Chondrocyte (in vitro differentiated cells): ENCODE measurements around the gene GRM8. TPM values are rescaled to one million over a fixed set of nuclear protein-coding genes. Genes with fewer than 3 reads are reported as not detected.

Source experiments
- DNase-seq: peaks from one replicate; pipeline ENCODE4 v3.0.0; 2021; ENCODE audit warnings: mixed read lengths, low spot score
- H3K27ac Mint-ChIP-seq: one replicate; pipeline ENCODE4 v1.8.0; 2021; ENCODE audit warnings: mild to moderate bottlenecking, moderate library complexity, mixed read lengths; ENCODE audit not compliant: unreplicated experiment
- H3K27me3 Mint-ChIP-seq: 2 replicates; pipeline ENCODE4 v1.8.0; 2021; ENCODE audit warnings: low read depth, mixed read lengths
- H3K36me3 Mint-ChIP-seq: 2 replicates; pipeline ENCODE4 v1.8.0; 2021; ENCODE audit warnings: low read depth, mixed read lengths
- H3K4me1 Mint-ChIP-seq: 2 replicates; pipeline ENCODE4 v1.8.0; 2021; ENCODE audit warnings: low read depth, mild to moderate bottlenecking, mixed read lengths
- H3K4me3 Mint-ChIP-seq: one replicate; pipeline ENCODE4 v1.8.0; 2021; ENCODE audit warnings: mild to moderate bottlenecking, moderate library complexity, mixed read lengths; ENCODE audit not compliant: unreplicated experiment
- H3K9me3 Mint-ChIP-seq: 2 replicates; pipeline ENCODE4 v1.8.0; 2021; ENCODE audit warnings: low read depth, mixed read lengths
- total RNA-seq: library from RNA; stranded (reverse); gene quantifications from 3 replicates; pipeline ENCODE4 v1.2.1, GENCODE V29; 2021
- TF ChIP-seq, protein P1 (sequence below): fragments of 200-600 bp; sonication (generic); IDR thresholded peaks from 2 replicates; pipeline ENCODE4 v1.5.0; 2021; ENCODE audit warnings: antibody characterized with exemption, mild to moderate bottlenecking, moderate library complexity

The GRM8 gene
- total RNA-seq, 1 donor from 2014 or later: not detected

- no peak overlapping the region for H3K4me3 Mint-ChIP-seq
- TF ChIP-seq, protein P1, sequence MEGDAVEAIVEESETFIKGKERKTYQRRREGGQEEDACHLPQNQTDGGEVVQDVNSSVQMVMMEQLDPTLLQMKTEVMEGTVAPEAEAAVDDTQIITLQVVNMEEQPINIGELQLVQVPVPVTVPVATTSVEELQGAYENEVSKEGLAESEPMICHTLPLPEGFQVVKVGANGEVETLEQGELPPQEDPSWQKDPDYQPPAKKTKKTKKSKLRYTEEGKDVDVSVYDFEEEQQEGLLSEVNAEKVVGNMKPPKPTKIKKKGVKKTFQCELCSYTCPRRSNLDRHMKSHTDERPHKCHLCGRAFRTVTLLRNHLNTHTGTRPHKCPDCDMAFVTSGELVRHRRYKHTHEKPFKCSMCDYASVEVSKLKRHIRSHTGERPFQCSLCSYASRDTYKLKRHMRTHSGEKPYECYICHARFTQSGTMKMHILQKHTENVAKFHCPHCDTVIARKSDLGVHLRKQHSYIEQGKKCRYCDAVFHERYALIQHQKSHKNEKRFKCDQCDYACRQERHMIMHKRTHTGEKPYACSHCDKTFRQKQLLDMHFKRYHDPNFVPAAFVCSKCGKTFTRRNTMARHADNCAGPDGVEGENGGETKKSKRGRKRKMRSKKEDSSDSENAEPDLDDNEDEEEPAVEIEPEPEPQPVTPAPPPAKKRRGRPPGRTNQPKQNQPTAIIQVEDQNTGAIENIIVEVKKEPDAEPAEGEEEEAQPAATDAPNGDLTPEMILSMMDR: no peak
- H3K36me3 Mint-ChIP-seq: no peaks in the 10 kb centered on the region
- no peak overlapping the region for H3K27ac Mint-ChIP-seq
- no peak for DNase-seq
- no peaks in the 10 kb centered on the region for H3K27me3 Mint-ChIP-seq
- no peaks in the 10 kb centered on the region for H3K9me3 Mint-ChIP-seq
- no peaks in the 10 kb centered on the region for H3K4me1 Mint-ChIP-seq
Observed at GRCh38 chr7:126988022-126988421, 264.7 kb downstream of the GRM8 start.

GRCh38 chr7:126979722-126980121 lies 273.0 kb downstream of the GRM8 start:
- Mint-ChIP-seq H3K27ac (no peak overlapping the region), H3K36me3 (no peaks in the 10 kb centered on the region), H3K9me3 (no peaks in the 10 kb centered on the region), H3K4me3 (no peak overlapping the region), H3K4me1 (no peaks in the 10 kb centered on the region), H3K27me3 (no peaks in the 10 kb centered on the region)
- TF ChIP-seq, protein P1: no peak
- no peak for DNase-seq

DNA sequence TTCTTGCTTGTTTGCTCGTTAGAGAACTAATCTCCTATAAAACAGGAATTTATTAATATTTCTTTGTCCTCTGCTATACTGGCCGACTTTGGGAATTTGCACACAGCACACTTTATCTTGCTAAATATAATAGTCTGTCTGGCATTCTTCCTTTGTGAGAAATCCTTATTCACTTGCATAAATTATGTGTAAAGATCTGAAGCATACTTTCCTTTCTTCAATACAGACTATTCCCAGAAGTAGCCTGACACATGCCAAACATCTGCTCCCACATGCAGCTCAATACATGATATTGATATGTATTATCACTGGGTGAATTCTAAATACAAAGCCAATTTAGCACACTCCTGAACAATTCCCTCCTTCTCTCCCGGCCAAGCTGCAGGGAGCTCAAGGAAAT lies 273.9 kb downstream of the GRM8 start:
- no peak for DNase-seq
- H3K36me3 Mint-ChIP-seq: no peaks in the 10 kb centered on the region
- H3K4me1 Mint-ChIP-seq: no peaks in the 10 kb centered on the region
- no peaks in the 10 kb centered on the region for H3K27me3 Mint-ChIP-seq
- no peak overlapping the region for H3K27ac Mint-ChIP-seq
- no peaks in the 10 kb centered on the region for H3K9me3 Mint-ChIP-seq
- TF ChIP-seq, protein P1: no peak
- H3K4me3 Mint-ChIP-seq: no peak overlapping the region

GRCh38 chr7:126973066-126973465 lies 279.7 kb downstream of the GRM8 start:
- Mint-ChIP-seq H3K9me3 (no peaks in the 10 kb centered on the region), H3K36me3 (no peaks in the 10 kb centered on the region), H3K27me3 (peaks cover 2% of the 10 kb centered on the region), H3K27ac (no peak overlapping the region), H3K4me1 (no peaks in the 10 kb centered on the region), H3K4me3 (no peak overlapping the region)
- TF ChIP-seq, protein P1: no peak
- no peak for DNase-seq

GRCh38 chr7:126972571-126972970 lies 280.2 kb downstream of the GRM8 start:
- peaks cover 2% of the 10 kb centered on the region for H3K27me3 Mint-ChIP-seq
- H3K4me1 Mint-ChIP-seq: no peaks in the 10 kb centered on the region
- H3K27ac Mint-ChIP-seq: no peak overlapping the region
- no peak overlapping the region for H3K4me3 Mint-ChIP-seq
- no peak for DNase-seq
- TF ChIP-seq, protein P1: no peak
- no peaks in the 10 kb centered on the region for H3K36me3 Mint-ChIP-seq
- H3K9me3 Mint-ChIP-seq: no peaks in the 10 kb centered on the region
